Measurements from ENCODE around the gene CTNNA1. TPM values are rescaled to one million over a fixed set of nuclear protein-coding genes. Genes with fewer than 3 reads are reported as not detected.
"Not testable (repeated sequence)": the region's sequence is repeated elsewhere in the genome, so short reads cannot be mapped to it uniquely, and the experiment has no call there.

Gene CTNNA1
- total RNA-seq, 1 donor from 2014 or later = 310 TPM

DNA sequence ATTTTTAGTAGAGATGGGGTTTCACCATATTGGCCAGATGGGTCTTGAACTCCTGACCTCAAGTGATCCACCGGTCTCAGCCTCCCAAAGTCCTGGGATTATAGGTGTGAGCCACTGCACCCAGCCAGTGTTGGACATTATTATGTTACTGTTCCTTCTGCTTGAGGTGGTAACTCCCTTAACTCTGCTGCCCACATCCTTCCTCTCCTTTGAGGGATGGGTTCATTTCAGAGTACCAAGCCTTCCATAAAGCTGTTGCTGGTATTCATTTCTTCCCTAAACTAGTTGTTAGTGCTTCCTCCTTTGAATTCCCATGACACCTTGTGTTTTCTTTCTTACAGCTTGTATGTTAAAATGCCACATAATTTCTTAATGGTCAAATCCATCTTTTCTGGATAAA is 54.0 kb downstream of the CTNNA1 start:
- H3K4me3 ChIP-seq = no peak overlapping the region
- peaks cover 0 to 3% of the 10 kb centered on the region in 2 donors for H3K4me1 ChIP-seq
- H3K9me3 ChIP-seq = no peaks in the 10 kb centered on the region
- no peak for DNase-seq (ENCODE audit: low spot score in 2 of 2)
- H3K36me3 ChIP-seq = peaks cover 0 to 5% of the 10 kb centered on the region in 2 donors
- H3K27me3 ChIP-seq = no peaks in the 10 kb centered on the region
- TF ChIP-seq, protein P1, sequence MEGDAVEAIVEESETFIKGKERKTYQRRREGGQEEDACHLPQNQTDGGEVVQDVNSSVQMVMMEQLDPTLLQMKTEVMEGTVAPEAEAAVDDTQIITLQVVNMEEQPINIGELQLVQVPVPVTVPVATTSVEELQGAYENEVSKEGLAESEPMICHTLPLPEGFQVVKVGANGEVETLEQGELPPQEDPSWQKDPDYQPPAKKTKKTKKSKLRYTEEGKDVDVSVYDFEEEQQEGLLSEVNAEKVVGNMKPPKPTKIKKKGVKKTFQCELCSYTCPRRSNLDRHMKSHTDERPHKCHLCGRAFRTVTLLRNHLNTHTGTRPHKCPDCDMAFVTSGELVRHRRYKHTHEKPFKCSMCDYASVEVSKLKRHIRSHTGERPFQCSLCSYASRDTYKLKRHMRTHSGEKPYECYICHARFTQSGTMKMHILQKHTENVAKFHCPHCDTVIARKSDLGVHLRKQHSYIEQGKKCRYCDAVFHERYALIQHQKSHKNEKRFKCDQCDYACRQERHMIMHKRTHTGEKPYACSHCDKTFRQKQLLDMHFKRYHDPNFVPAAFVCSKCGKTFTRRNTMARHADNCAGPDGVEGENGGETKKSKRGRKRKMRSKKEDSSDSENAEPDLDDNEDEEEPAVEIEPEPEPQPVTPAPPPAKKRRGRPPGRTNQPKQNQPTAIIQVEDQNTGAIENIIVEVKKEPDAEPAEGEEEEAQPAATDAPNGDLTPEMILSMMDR (IDR thresholded peaks at IDR 0.05) = no peak
- H3K27ac ChIP-seq = no peak overlapping the region
- intact Hi-C loops (cut with DNase I) = no loop called here

DNA sequence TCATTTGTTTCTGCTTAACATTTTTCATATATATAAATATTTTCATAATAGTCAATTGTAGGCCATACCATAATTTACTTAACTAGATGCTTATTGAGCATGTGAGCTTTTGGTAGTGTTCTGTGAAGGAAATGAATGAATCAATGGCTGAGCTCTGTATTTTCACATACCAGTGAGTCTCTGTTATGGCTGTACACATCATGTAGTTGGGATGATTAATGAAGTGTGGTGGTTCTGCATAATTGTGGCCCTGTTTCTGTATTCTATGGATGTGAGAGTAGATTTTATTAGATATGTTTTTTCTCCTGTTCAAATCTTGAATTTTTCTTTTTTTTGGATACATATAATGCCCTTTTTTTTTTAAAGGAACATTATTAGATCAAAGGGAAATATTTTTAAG is 56.2 kb downstream of the CTNNA1 start:
- Histone ChIP-seq H3K4me3 (no peak overlapping the region), H3K27me3 (no peaks in the 10 kb centered on the region), H3K27ac (no peak overlapping the region), H3K9me3 (no peaks in the 10 kb centered on the region), H3K4me1 (no peaks in the 10 kb centered on the region), H3K36me3 (peaks cover 6 to 17% of the 10 kb centered on the region in 2 donors)
- intact Hi-C loops (cut with DNase I) = no loop called here
- no peak for DNase-seq (ENCODE audit: low spot score in 2 of 2)
- TF ChIP-seq, protein P1 (IDR thresholded peaks at IDR 0.05) = no peak

DNA sequence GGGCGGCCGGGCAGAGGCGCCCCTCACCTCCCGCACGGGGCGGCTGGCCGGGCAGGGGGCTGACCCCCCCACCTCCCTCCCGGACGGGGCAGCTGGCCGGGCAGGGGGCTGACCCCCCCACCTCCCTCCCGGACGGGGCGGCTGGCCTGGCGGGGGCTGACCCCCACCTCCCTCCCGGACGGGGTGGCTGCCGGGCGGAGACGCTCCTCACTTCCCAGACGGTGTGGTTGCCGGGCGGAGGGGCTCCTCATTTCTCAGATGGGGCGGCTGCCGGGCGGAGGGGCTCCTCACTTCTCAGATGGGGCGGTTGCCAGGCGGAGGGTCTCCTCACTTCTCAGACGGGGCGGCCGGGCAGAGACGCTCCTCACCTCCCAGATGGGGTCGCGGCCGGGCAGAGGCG is 57.6 kb downstream of the CTNNA1 start:
- DNase-seq (ENCODE audit: low spot score in 2 of 2); intact Hi-C loops (cut with DNase I); H3K27ac ChIP-seq; H3K4me3 ChIP-seq; H3K9me3 ChIP-seq; H3K4me1 ChIP-seq; H3K27me3 ChIP-seq: not testable (repeated sequence)
- H3K36me3 ChIP-seq = peaks cover 6 to 17% of the 10 kb centered on the region in 2 donors

DNA sequence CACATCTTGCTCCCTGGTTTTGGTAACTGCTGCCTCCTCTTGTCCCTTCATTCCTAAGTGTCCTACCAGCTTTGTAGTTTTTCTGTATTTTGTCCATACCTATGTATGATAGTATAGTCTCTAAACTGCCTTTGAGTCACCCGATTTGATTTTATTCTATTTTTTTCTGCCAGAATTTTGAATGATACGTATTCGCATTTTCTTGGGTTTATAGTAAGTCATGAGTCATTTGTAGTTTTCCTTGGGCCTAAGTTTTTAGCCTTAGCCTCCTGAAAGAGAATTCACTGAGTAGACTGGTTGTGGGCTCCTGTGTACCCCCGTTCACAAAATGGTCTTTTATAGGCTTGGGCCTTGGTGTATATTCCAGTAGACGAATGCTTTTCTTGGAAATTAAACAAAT is 62.3 kb downstream of the CTNNA1 start:
- peaks cover 0 to 31% of the 10 kb centered on the region in 2 donors for H3K4me1 ChIP-seq
- TF ChIP-seq, protein P1 (IDR thresholded peaks at IDR 0.05) = no peak
- no peaks in the 10 kb centered on the region for H3K27me3 ChIP-seq
- H3K27ac ChIP-seq = peak overlapping the region; percentile 72 to 93
- no peak for DNase-seq (ENCODE audit: low spot score in 2 of 2)
- intact Hi-C loops (cut with DNase I) = no loop called here
- peaks cover 6 to 12% of the 10 kb centered on the region in 2 donors for H3K36me3 ChIP-seq
- H3K9me3 ChIP-seq = no peaks in the 10 kb centered on the region
- peak overlapping the region in 1 of 2 donors; percentile 12 for H3K4me3 ChIP-seq

DNA sequence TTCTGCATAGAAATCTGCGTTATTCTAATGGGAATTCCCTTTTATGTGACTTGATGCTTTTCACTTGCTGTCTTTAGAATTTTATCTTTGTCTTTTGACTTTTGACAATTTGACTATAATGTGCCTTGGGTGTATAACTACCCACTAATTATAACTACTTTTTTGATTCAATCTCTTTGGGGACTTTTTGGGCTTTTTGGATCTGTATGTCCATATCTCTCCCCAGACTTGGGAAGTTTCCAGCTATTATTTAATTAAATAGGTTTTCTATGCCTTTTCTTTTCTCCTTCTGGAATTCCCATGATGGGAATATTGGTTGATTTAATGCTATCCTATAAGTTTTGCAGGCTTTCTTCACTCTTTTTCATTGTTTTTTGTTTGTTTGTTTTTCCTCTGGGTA is 64.0 kb downstream of the CTNNA1 start:
- H3K9me3 ChIP-seq = no peaks in the 10 kb centered on the region
- TF ChIP-seq, protein P1 (IDR thresholded peaks at IDR 0.05) = no peak
- intact Hi-C loops (cut with DNase I) = no loop called here
- H3K4me3 ChIP-seq = no peak overlapping the region
- no peak for DNase-seq (ENCODE audit: low spot score in 2 of 2)
- peaks cover 6 to 12% of the 10 kb centered on the region in 2 donors for H3K36me3 ChIP-seq
- H3K27ac ChIP-seq = peak overlapping the region in 1 of 2 donors; percentile 93
- peaks cover 0 to 31% of the 10 kb centered on the region in 2 donors for H3K4me1 ChIP-seq
- no peaks in the 10 kb centered on the region for H3K27me3 ChIP-seq

DNA sequence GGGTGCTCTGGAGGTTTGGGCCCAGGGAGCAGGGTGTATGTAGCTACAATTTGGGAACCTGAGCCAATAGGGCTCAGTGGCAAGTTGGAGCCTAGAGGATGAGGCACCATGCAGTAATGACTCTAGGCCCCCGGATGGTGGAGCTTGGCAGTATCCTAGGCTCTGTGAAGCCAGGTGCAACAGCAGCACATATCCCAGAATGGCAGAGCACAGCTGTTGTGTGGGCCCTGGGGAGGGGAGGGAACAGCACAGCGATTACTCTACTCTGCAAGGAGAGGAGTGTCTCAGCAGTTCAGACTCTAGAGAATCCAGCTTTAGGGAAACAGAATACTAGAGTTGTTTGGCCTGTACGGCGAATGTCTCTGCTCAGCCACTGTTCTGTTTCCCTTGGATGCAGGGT is 65.9 kb downstream of the CTNNA1 start:
- intact Hi-C loops (cut with DNase I) = no loop called here
- Histone ChIP-seq H3K36me3 (no peaks in the 10 kb centered on the region), H3K4me3 (no peak overlapping the region), H3K4me1 (peaks cover 0 to 40% of the 10 kb centered on the region in 2 donors), H3K9me3 (no peaks in the 10 kb centered on the region), H3K27ac (peak overlapping the region; percentile 21 to 93), H3K27me3 (no peaks in the 10 kb centered on the region)
- no peak for DNase-seq (ENCODE audit: low spot score in 2 of 2)
- TF ChIP-seq, protein P1 (IDR thresholded peaks at IDR 0.05) = no peak

Data from ascending aorta (tissue), 2 donors.